SK-N-MC (cell line): ENCODE data around the gene DSCAM.
"Not testable (repeated sequence)": the region's sequence is repeated elsewhere in the genome, so short reads cannot be mapped to it uniquely, and the experiment has no call there.

Experiments used
- DNase-seq: peaks from one replicate; pipeline ENCODE4 v3.0.0-alpha.2; 2011; ENCODE audit warnings: low read depth, low spot score
- H3K27ac ChIP-seq: fragments of 200-600 bp; sonication (generic); 2 replicates; pipeline ENCODE4 v1.5.1; 2016; ENCODE audit warnings: mixed run types
- H3K36me3 ChIP-seq: fragments of 200-600 bp; sonication (generic); 2 replicates; pipeline ENCODE4 v1.6.1; 2017; ENCODE audit warnings: antibody characterized with exemption, low read length, mixed read lengths; ENCODE audit not compliant: insufficient read depth
- H3K4me3 ChIP-seq: fragments of 200-600 bp; sonication (generic); 2 replicates; pipeline ENCODE4 v1.5.1; 2016
- H3K9ac ChIP-seq: fragments of 200-600 bp; sonication (generic); 2 replicates; pipeline ENCODE4 v1.8.0; 2017; ENCODE audit warnings: mixed run types, mixed read lengths; ENCODE audit not compliant: insufficient read length
- H3K9me3 ChIP-seq: fragments of 200-600 bp; sonication (generic); 2 replicates; pipeline ENCODE4 v1.6.1; 2017; ENCODE audit warnings: low read depth, mild to moderate bottlenecking, antibody characterized with exemption, low read length, moderate library complexity, mixed read lengths
- EZH2 ChIP-seq: fragments of 200-600 bp; sonication (generic); IDR thresholded peaks from one replicate; pipeline ENCODE4 v1.6.1; 2017; ENCODE audit warnings: antibody characterized with exemption
- FOXP2 ChIP-seq: optimal IDR thresholded peaks from 2 replicates; pipeline ENCODE3; 2011; ENCODE audit warnings: mild to moderate bottlenecking, moderate library complexity; ENCODE audit not compliant: insufficient read depth; ENCODE audit errors: extremely low read length, control extremely low read depth
- POLR2AphosphoS5 ChIP-seq: IDR thresholded peaks from 2 replicates; pipeline ENCODE4 v1.6.1; 2012; ENCODE audit warnings: mild to moderate bottlenecking, low read depth, low read length, borderline replicate concordance

DSCAM gene

DNA sequence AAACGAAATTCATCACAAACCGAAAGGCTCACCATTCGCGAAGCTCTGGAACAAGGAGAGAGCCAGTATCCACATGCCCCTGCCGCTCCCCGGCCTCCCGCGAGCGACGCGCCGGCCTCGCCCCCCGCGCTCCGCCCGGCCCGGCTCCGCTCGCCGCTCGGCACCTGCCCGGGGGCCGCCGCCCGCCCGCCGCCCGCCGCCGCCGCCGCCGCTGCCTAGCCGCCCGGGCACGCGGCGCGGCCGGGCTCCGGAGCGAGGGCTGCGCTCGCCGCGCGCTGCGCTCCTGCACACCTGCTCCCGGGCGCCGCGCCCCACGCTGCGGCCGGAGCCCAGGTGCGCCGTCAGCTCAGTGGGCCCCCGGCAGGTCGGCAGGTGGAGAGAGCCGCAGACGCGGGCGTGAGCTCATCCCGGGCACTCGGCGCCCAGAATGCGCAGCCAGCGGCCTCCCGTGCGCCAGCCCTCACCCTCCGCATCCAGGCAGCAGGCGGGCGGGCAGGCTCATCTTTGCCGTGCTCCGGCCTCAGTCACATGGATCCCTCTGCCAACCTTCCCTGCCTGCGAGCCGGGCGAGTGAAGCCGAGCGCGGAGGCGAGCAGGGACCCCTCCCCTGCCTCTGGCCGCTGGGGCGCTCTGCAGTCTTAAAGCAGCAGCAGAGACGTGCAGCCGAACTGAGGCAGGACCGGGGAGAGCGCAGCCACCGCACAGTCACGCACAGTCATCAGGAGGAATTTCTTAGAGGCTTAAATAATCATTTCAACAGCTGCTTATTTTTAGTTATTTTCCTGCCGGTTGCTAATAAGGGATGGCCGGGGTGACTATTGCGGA is at the start of gene DSCAM:
Gene DSCAM, minus strand, starts transcription at position 572 of the 825 bp plus-strand sequence. Its CDS starts 497 bp downstream, at position 75.
- no peak within 1 kb of the TSS for H3K9ac ChIP-seq
- no peaks in the 10 kb centered on the region for H3K36me3 ChIP-seq
- no peak within 1 kb of the TSS for H3K4me3 ChIP-seq
- H3K27ac ChIP-seq = no peak within 1 kb of the TSS
- DNase-seq = no peak
- TF ChIP-seq POLR2AphosphoS5 (no peak), FOXP2 (no peak), EZH2 (no peak)
- H3K9me3 ChIP-seq = no peaks in the 10 kb centered on the region

GRCh38 chr21:40895697-40896096 is 48.7 kb upstream of the DSCAM start:
- H3K4me3 ChIP-seq = not testable (repeated sequence)

DNA sequence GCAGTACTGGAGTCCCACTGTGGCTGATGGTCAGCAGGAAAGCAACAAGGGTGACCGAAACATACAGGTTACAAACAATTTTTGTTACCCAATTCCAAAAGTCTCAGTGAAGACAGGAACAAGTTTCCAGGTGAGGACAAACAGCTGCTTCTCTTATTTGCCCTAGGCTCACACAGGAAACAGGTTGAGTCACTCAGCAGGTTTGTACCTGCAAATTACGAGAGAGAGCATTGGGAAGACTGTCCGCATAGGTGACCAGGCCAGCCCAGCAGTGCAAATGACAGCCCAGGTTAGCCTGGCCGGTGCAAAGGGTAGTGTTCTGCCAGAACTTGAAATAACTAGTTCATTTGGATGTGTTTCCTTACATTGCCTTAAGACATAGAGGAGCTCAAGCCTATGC is 40.0 kb upstream of the DSCAM start:
- Histone ChIP-seq H3K36me3 (no peaks in the 10 kb centered on the region), H3K27ac (no peak overlapping the region), H3K9me3 (no peaks in the 10 kb centered on the region), H3K4me3 (no peak overlapping the region), H3K9ac (no peak overlapping the region)
- no peak for TF ChIP-seq FOXP2
- TF ChIP-seq EZH2 = no peak
- no peak for TF ChIP-seq POLR2AphosphoS5
- no peak for DNase-seq

More at GRCh38 chr21:40895697-40896096, 48.7 kb upstream of the DSCAM start:
- not testable (repeated sequence) for H3K9ac ChIP-seq, H3K9me3 ChIP-seq, H3K27ac ChIP-seq, H3K36me3 ChIP-seq, DNase-seq

- Histone ChIP-seq H3K27ac (no peak overlapping the region), H3K9ac (no peak overlapping the region), H3K36me3 (no peaks in the 10 kb centered on the region), H3K4me3 (no peak overlapping the region), H3K9me3 (no peaks in the 10 kb centered on the region)
- no peak for DNase-seq
- no peak for TF ChIP-seq FOXP2
- no peak for TF ChIP-seq POLR2AphosphoS5
- TF ChIP-seq EZH2 = no peak
These were observed 39.0 kb upstream of the DSCAM start for GRCh38 chr21:40886006-40886405.

- H3K9me3 ChIP-seq = no peaks in the 10 kb centered on the region
- no peak overlapping the region for H3K4me3 ChIP-seq
- TF ChIP-seq EZH2 = no peak
- no peak for TF ChIP-seq FOXP2
- TF ChIP-seq POLR2AphosphoS5 = no peak
- H3K27ac ChIP-seq = no peak overlapping the region
- no peak overlapping the region for H3K9ac ChIP-seq
- DNase-seq = no peak
- no peaks in the 10 kb centered on the region for H3K36me3 ChIP-seq
These were observed 35.4 kb upstream of the DSCAM start for GRCh38 chr21:40882192-40882915.

DNA sequence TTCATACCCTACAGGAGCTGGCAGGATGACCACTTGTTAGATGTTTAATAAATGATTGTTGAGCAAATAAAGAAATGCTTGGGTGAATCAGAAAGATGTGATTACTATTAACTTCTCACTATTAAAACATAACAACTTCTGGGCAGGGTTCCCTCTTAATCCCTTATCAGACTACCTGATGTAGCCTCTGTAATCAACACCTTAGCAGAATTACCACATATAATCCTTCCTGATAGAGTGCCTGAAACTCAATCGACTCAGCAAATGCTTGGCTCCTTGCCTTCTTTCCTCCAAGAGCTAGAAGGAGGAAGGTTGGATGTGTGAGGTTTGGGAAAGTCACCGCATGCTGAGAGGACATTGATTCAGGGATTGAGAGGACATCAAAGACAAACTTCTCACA is 34.8 kb upstream of the DSCAM start:
- TF ChIP-seq FOXP2 = no peak
- no peak for TF ChIP-seq POLR2AphosphoS5
- no peak for TF ChIP-seq EZH2
- Histone ChIP-seq H3K9ac (no peak overlapping the region), H3K9me3 (no peaks in the 10 kb centered on the region), H3K27ac (no peak overlapping the region), H3K36me3 (no peaks in the 10 kb centered on the region), H3K4me3 (no peak overlapping the region)
- no peak for DNase-seq

GRCh38 chr21:40871099-40871498 is 24.1 kb upstream of the DSCAM start:
- Histone ChIP-seq H3K27ac (no peak overlapping the region), H3K36me3 (no peaks in the 10 kb centered on the region), H3K4me3 (no peak overlapping the region), H3K9ac (no peak overlapping the region), H3K9me3 (no peaks in the 10 kb centered on the region)
- TF ChIP-seq FOXP2 = no peak
- no peak for DNase-seq

GRCh38 chr21:40863839-40864238 is 16.9 kb upstream of the DSCAM start:
- DNase-seq = no peak
- Histone ChIP-seq H3K4me3 (no peak overlapping the region), H3K9me3 (no peaks in the 10 kb centered on the region), H3K9ac (no peak overlapping the region), H3K27ac (no peak overlapping the region), H3K36me3 (no peaks in the 10 kb centered on the region)
- no peak for TF ChIP-seq FOXP2
- no peak for TF ChIP-seq POLR2AphosphoS5
- TF ChIP-seq EZH2 = no peak
